GM23338 (cell line): ENCODE data around the gene CTNND2. TPM values are rescaled to one million over a fixed set of nuclear protein-coding genes. Genes with fewer than 3 reads are reported as not detected.

Source experiments
- ATAC-seq: fragments of 200-7000 bp; cut with Tn5 transposase; 3 replicates; pipeline ENCODE4 v1.9.1; 2020
- DNase-seq: peaks from one replicate; pipeline ENCODE4 v3.0.0-alpha.2; 2015; ENCODE audit warnings: low spot score
- H2AFZ ChIP-seq: fragments of 200-600 bp; sonication (generic); 2 replicates; pipeline ENCODE4 v1.8.0; 2016; ENCODE audit warnings: antibody characterized with exemption, mild to moderate bottlenecking, moderate library complexity
- H3F3A ChIP-seq: fragments of 200-600 bp; sonication (generic); replicated peaks from 2 replicates; pipeline ENCODE4 v1.8.0; 2017; ENCODE audit warnings: antibody characterized with exemption, mixed run types, low read depth
- H3K27ac ChIP-seq: fragments of 200-600 bp; sonication (generic); 2 replicates; pipeline ENCODE4 v1.6.1; 2016; ENCODE audit warnings: low read depth
- H3K27me3 ChIP-seq: fragments of 200-600 bp; sonication (generic); 2 replicates; pipeline ENCODE4 v1.8.0; 2016; ENCODE audit warnings: mild to moderate bottlenecking, mixed run types, moderate library complexity; ENCODE audit not compliant: insufficient read depth
- H3K36me3 ChIP-seq: fragments of 200-600 bp; sonication (generic); 2 replicates; pipeline ENCODE4 v1.8.0; 2016; ENCODE audit warnings: mild to moderate bottlenecking; ENCODE audit not compliant: insufficient read depth
- H3K4me1 ChIP-seq: fragments of 200-600 bp; sonication (generic); 2 replicates; pipeline ENCODE4 v1.8.0; 2016; ENCODE audit warnings: mild to moderate bottlenecking, moderate library complexity; ENCODE audit not compliant: insufficient read depth
- H3K4me2 ChIP-seq: fragments of 200-600 bp; sonication (generic); 2 replicates; pipeline ENCODE4 v1.7.1; 2017; ENCODE audit warnings: mixed run types
- H3K4me3 ChIP-seq: fragments of 200-600 bp; sonication (generic); 2 replicates; pipeline ENCODE4 v1.6.1; 2016; ENCODE audit warnings: mixed run types
- H3K79me2 ChIP-seq: fragments of 200-600 bp; sonication (generic); replicated peaks from 2 replicates; pipeline ENCODE4 v1.8.0; 2017; ENCODE audit warnings: mild to moderate bottlenecking; ENCODE audit not compliant: insufficient read depth
- H3K9me2 ChIP-seq: fragments of 200-600 bp; sonication (generic); 2 replicates; pipeline ENCODE4 v1.8.0; 2017; ENCODE audit not compliant: insufficient read depth
- H4K20me1 ChIP-seq: fragments of 200-600 bp; sonication (generic); replicated peaks from 2 replicates; pipeline ENCODE4 v1.8.0; 2017; ENCODE audit warnings: mild to moderate bottlenecking; ENCODE audit not compliant: insufficient read depth
- H3K27ac Mint-ChIP-seq: 2 replicates; pipeline ENCODE4 v1.8.0; 2020; ENCODE audit warnings: inconsistent platforms, mild to moderate bottlenecking, moderate library complexity, mixed read lengths
- H3K27me3 Mint-ChIP-seq: 3 replicates; pipeline ENCODE4 v1.8.0; 2022; ENCODE audit warnings: low read depth, mild to moderate bottlenecking, moderate library complexity, mixed read lengths, inconsistent platforms; ENCODE audit not compliant: insufficient read depth, poor library complexity
- H3K36me3 Mint-ChIP-seq: 3 replicates; pipeline ENCODE4 v1.8.0; 2021; ENCODE audit warnings: low read depth, mild to moderate bottlenecking, inconsistent platforms, moderate library complexity, mixed read lengths
- H3K4me1 Mint-ChIP-seq: 3 replicates; pipeline ENCODE4 v1.8.0; 2020; ENCODE audit warnings: mild to moderate bottlenecking, inconsistent platforms, mixed read lengths
- H3K4me3 Mint-ChIP-seq: 3 replicates; pipeline ENCODE4 v1.8.0; 2021; ENCODE audit warnings: moderate library complexity, mild to moderate bottlenecking, inconsistent platforms, mixed read lengths
- H3K9me3 Mint-ChIP-seq: 3 replicates; pipeline ENCODE4 v1.8.0; 2020; ENCODE audit warnings: moderate library complexity, mild to moderate bottlenecking, inconsistent platforms, mixed read lengths
- CREB1 ChIP-seq: fragments of 250-450 bp; sonication (Bioruptor Pico); IDR thresholded peaks from 2 replicates; pipeline ENCODE4 v1.5.0; 2020; ENCODE audit warnings: low read depth, mild to moderate bottlenecking, moderate library complexity
- EZH2 ChIP-seq: fragments of 200-600 bp; sonication (generic); IDR thresholded peaks from one replicate; pipeline ENCODE4 v1.8.0; 2017; ENCODE audit warnings: antibody characterized with exemption, mild to moderate bottlenecking, low read depth; ENCODE audit not compliant: unreplicated experiment
- EZH2phosphoT487 ChIP-seq: fragments of 200-600 bp; sonication (generic); IDR thresholded peaks from one replicate; pipeline ENCODE4 v1.8.1; 2018; ENCODE audit warnings: antibody characterized with exemption; ENCODE audit not compliant: unreplicated experiment
- JUNB ChIP-seq: IDR thresholded peaks from one replicate; pipeline ENCODE4 v1.6.1; 2016; ENCODE audit warnings: antibody characterized with exemption; ENCODE audit not compliant: unreplicated experiment
- NANOG ChIP-seq: IDR thresholded peaks from 2 replicates; pipeline ENCODE4 v1.6.1; 2016; ENCODE audit warnings: antibody characterized with exemption, borderline replicate concordance
- POLR2AphosphoS5 ChIP-seq: IDR thresholded peaks from 2 replicates; pipeline ENCODE4 v1.6.1; 2016; ENCODE audit warnings: antibody characterized with exemption, low read depth
- STAT1 ChIP-seq: IDR thresholded peaks from one replicate; pipeline ENCODE4 v1.6.1; 2016; ENCODE audit warnings: antibody characterized with exemption; ENCODE audit not compliant: unreplicated experiment
- ZNF114 ChIP-seq: fragments of 250-450 bp; sonication (Bioruptor Pico); IDR thresholded peaks from 2 replicates; pipeline ENCODE4 v1.5.0; 2020; ENCODE audit warnings: mild to moderate bottlenecking, moderate library complexity
- ZNF331 ChIP-seq: fragments of 250-450 bp; sonication (Bioruptor Pico); IDR thresholded peaks from 2 replicates; pipeline ENCODE4 v1.5.0; 2020; ENCODE audit warnings: low read depth, mild to moderate bottlenecking, moderate library complexity
- polyA plus RNA-seq: library from polyadenylated mRNA; unstranded; fragments of >200 nt; fragmentation: Nextera tagmentation; extraction: Ambion mirVana; gene quantifications from 2 replicates; pipeline ENCODE4 v1.2.1, GENCODE V29; 2016
- total RNA-seq: library from RNA; depleted of rRNA; stranded (reverse); fragments of >200 nt; shearing (Covaris generic); gene quantifications from 2 replicates; pipeline ENCODE4 v1.2.3, GENCODE V29; 2014
- TF ChIP-seq, protein P1 (sequence below): fragments of 250-450 bp; sonication (Bioruptor Pico); IDR thresholded peaks from 2 replicates; pipeline ENCODE4 v1.5.0; 2020; ENCODE audit warnings: mild to moderate bottlenecking, moderate library complexity
- TF ChIP-seq, protein P2 (sequence below): IDR thresholded peaks from one replicate; pipeline ENCODE4 v1.6.1; 2018; ENCODE audit warnings: antibody characterized with exemption; ENCODE audit not compliant: unreplicated experiment
- TF ChIP-seq, protein P3 (sequence below): IDR thresholded peaks from 2 replicates; pipeline ENCODE4 v1.6.1; 2016; ENCODE audit warnings: antibody characterized with exemption
- TF ChIP-seq, protein P4 (sequence below), 2 experiments: fragments of 200-600 bp in 1 of 2; sonication (generic) in 1 of 2; conservative IDR thresholded peaks; 2 replicates each; pipeline versions ENCODE4 v1.5.1 to v1.6.1; 2016 to 2017; ENCODE audit warnings: antibody characterized with exemption in 2 of 2, low read depth in 2 of 2, mild to moderate bottlenecking in 2 of 2, moderate library complexity in 1 of 2

The CTNND2 gene
- total and polyA plus RNA-seq, 2 experiments from 2014 or later, result 5.1 to 7.0 TPM

DNA sequence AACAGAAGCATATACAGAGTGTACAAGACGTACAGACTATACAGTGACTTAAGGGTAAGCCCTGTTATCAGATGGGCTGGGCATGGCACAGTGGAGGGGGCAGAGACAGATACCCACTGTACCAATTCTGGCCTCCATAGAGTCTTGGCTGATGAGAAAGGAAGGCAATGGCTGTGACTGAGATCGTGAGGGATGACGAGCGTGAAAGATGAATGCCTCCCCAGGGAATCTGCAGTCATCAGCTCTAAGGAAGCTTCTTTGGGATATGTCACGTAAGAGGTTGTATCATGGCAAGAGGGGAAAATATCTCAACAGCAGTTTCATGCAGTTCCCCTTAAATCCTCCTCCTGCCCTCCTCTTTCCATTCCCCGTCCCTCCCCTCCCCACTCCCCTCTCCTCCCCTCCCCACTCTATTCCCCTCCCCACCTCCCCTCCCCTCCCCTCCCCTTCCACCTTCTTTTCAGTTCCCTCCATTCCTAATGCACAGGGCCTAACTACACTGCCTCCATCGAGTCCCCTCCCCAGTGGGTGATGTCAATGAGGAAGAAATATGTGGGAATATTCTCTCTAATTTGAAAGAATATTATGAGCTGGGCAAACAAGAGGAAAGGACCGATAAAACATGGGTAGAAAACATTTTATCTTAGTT is 916.8 kb downstream of the CTNND2 start:
- Histone ChIP-seq H3K4me2 (no peak overlapping the region), H3K27ac (no peak overlapping the region)
- peak; percentile 22 for ATAC-seq

More for the DNA sequence above, 916.8 kb downstream of the CTNND2 start:
- Histone ChIP-seq H3F3A (no peaks in the 10 kb centered on the region), H3K36me3 (no peaks in the 10 kb centered on the region), H4K20me1 (no peaks in the 10 kb centered on the region), H3K4me1 (peaks cover 3% of the 10 kb centered on the region), H3K79me2 (no peaks in the 10 kb centered on the region), H2AFZ (no peak overlapping the region), H3K27me3 (no peaks in the 10 kb centered on the region), H3K4me3 (no peak overlapping the region), H3K9me2 (no peaks in the 10 kb centered on the region)
- Mint-ChIP-seq H3K4me1 (peaks cover 23% of the 10 kb centered on the region), H3K27me3 (peaks cover 7% of the 10 kb centered on the region), H3K9me3 (no peaks in the 10 kb centered on the region), H3K27ac (no peak overlapping the region), H3K36me3 (no peaks in the 10 kb centered on the region), H3K4me3 (no peak overlapping the region)
- DNase-seq, result no peak
- TF ChIP-seq, protein P1, sequence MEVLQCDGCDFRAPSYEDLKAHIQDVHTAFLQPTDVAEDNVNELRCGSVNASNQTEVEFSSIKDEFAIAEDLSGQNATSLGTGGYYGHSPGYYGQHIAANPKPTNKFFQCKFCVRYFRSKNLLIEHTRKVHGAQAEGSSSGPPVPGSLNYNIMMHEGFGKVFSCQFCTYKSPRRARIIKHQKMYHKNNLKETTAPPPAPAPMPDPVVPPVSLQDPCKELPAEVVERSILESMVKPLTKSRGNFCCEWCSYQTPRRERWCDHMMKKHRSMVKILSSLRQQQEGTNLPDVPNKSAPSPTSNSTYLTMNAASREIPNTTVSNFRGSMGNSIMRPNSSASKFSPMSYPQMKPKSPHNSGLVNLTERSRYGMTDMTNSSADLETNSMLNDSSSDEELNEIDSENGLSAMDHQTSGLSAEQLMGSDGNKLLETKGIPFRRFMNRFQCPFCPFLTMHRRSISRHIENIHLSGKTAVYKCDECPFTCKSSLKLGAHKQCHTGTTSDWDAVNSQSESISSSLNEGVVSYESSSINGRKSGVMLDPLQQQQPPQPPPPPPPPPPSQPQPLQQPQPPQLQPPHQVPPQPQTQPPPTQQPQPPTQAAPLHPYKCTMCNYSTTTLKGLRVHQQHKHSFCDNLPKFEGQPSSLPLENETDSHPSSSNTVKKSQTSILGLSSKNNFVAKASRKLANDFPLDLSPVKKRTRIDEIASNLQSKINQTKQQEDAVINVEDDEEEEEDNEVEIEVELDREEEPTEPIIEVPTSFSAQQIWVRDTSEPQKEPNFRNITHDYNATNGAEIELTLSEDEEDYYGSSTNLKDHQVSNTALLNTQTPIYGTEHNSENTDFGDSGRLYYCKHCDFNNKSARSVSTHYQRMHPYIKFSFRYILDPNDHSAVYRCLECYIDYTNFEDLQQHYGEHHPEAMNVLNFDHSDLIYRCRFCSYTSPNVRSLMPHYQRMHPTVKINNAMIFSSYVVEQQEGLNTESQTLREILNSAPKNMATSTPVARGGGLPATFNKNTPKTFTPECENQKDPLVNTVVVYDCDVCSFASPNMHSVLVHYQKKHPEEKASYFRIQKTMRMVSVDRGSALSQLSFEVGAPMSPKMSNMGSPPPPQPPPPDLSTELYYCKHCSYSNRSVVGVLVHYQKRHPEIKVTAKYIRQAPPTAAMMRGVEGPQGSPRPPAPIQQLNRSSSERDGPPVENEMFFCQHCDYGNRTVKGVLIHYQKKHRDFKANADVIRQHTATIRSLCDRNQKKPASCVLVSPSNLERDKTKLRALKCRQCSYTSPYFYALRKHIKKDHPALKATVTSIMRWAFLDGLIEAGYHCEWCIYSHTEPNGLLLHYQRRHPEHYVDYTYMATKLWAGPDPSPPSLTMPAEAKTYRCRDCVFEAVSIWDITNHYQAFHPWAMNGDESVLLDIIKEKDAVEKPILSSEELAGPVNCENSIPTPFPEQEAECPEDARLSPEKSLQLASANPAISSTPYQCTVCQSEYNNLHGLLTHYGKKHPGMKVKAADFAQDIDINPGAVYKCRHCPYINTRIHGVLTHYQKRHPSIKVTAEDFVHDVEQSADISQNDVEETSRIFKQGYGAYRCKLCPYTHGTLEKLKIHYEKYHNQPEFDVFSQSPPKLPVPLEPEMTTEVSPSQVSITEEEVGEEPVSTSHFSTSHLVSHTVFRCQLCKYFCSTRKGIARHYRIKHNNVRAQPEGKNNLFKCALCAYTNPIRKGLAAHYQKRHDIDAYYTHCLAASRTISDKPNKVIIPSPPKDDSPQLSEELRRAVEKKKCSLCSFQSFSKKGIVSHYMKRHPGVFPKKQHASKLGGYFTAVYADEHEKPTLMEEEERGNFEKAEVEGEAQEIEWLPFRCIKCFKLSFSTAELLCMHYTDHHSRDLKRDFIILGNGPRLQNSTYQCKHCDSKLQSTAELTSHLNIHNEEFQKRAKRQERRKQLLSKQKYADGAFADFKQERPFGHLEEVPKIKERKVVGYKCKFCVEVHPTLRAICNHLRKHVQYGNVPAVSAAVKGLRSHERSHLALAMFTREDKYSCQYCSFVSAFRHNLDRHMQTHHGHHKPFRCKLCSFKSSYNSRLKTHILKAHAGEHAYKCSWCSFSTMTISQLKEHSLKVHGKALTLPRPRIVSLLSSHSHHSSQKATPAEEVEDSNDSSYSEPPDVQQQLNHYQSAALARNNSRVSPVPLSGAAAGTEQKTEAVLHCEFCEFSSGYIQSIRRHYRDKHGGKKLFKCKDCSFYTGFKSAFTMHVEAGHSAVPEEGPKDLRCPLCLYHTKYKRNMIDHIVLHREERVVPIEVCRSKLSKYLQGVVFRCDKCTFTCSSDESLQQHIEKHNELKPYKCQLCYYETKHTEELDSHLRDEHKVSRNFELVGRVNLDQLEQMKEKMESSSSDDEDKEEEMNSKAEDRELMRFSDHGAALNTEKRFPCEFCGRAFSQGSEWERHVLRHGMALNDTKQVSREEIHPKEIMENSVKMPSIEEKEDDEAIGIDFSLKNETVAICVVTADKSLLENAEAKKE (CRISPR knock-in tag), result no peak
- TF ChIP-seq, protein P2, sequence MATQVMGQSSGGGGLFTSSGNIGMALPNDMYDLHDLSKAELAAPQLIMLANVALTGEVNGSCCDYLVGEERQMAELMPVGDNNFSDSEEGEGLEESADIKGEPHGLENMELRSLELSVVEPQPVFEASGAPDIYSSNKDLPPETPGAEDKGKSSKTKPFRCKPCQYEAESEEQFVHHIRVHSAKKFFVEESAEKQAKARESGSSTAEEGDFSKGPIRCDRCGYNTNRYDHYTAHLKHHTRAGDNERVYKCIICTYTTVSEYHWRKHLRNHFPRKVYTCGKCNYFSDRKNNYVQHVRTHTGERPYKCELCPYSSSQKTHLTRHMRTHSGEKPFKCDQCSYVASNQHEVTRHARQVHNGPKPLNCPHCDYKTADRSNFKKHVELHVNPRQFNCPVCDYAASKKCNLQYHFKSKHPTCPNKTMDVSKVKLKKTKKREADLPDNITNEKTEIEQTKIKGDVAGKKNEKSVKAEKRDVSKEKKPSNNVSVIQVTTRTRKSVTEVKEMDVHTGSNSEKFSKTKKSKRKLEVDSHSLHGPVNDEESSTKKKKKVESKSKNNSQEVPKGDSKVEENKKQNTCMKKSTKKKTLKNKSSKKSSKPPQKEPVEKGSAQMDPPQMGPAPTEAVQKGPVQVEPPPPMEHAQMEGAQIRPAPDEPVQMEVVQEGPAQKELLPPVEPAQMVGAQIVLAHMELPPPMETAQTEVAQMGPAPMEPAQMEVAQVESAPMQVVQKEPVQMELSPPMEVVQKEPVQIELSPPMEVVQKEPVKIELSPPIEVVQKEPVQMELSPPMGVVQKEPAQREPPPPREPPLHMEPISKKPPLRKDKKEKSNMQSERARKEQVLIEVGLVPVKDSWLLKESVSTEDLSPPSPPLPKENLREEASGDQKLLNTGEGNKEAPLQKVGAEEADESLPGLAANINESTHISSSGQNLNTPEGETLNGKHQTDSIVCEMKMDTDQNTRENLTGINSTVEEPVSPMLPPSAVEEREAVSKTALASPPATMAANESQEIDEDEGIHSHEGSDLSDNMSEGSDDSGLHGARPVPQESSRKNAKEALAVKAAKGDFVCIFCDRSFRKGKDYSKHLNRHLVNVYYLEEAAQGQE, result no peak
- TF ChIP-seq NANOG, result no peak
- TF ChIP-seq, protein P3, sequence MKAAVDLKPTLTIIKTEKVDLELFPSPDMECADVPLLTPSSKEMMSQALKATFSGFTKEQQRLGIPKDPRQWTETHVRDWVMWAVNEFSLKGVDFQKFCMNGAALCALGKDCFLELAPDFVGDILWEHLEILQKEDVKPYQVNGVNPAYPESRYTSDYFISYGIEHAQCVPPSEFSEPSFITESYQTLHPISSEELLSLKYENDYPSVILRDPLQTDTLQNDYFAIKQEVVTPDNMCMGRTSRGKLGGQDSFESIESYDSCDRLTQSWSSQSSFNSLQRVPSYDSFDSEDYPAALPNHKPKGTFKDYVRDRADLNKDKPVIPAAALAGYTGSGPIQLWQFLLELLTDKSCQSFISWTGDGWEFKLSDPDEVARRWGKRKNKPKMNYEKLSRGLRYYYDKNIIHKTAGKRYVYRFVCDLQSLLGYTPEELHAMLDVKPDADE, result no peak
- no peak for TF ChIP-seq ZNF331 (CRISPR knock-in tag)
- TF ChIP-seq JUNB, result no peak
- no peak for TF ChIP-seq EZH2
- TF ChIP-seq CREB1 (CRISPR knock-in tag), result no peak
- TF ChIP-seq STAT1, result no peak
- no peak for TF ChIP-seq POLR2AphosphoS5
- TF ChIP-seq ZNF114, result no peak
- no peak for TF ChIP-seq EZH2phosphoT487
- TF ChIP-seq, protein P4, sequence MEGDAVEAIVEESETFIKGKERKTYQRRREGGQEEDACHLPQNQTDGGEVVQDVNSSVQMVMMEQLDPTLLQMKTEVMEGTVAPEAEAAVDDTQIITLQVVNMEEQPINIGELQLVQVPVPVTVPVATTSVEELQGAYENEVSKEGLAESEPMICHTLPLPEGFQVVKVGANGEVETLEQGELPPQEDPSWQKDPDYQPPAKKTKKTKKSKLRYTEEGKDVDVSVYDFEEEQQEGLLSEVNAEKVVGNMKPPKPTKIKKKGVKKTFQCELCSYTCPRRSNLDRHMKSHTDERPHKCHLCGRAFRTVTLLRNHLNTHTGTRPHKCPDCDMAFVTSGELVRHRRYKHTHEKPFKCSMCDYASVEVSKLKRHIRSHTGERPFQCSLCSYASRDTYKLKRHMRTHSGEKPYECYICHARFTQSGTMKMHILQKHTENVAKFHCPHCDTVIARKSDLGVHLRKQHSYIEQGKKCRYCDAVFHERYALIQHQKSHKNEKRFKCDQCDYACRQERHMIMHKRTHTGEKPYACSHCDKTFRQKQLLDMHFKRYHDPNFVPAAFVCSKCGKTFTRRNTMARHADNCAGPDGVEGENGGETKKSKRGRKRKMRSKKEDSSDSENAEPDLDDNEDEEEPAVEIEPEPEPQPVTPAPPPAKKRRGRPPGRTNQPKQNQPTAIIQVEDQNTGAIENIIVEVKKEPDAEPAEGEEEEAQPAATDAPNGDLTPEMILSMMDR (conservative IDR thresholded peaks at IDR 0.05; ENCODE audit: low read depth in 2 of 2), result no peak
